Nephron (organoid): ENCODE results near the gene SPANXA1.
A peak's percentile ranks its signal among the peaks of the same experiment; 100 is the strongest.
"Not testable (repeated sequence)": the region's sequence is repeated elsewhere in the genome, so short reads cannot be mapped to it uniquely, and the experiment has no call there.

Experiments used
- H3K27ac Mint-ChIP-seq, 3 experiments: 2 replicates each; pipeline ENCODE4 v1.8.0; 2020; ENCODE audit warnings: mixed read lengths in 3 of 3, mild to moderate bottlenecking in 2 of 3, moderate library complexity in 1 of 3
- H3K27me3 Mint-ChIP-seq: 2 replicates; pipeline ENCODE4 v1.8.0; 2021; ENCODE audit warnings: low read depth, mild to moderate bottlenecking, moderate library complexity, mixed read lengths
- H3K36me3 Mint-ChIP-seq: 2 replicates; pipeline ENCODE4 v1.8.0; 2020; ENCODE audit warnings: low read depth, mixed read lengths
- H3K4me1 Mint-ChIP-seq: 2 replicates; pipeline ENCODE4 v1.8.0; 2020; ENCODE audit warnings: mixed read lengths
- H3K4me3 Mint-ChIP-seq, 3 experiments: 2 replicates each; pipeline ENCODE4 v1.8.0; 2020; ENCODE audit warnings: mild to moderate bottlenecking in 3 of 3, mixed read lengths in 3 of 3, moderate library complexity in 2 of 3
- H3K9me3 Mint-ChIP-seq: 2 replicates; pipeline ENCODE4 v1.8.0; 2020; ENCODE audit warnings: mixed read lengths
- TF ChIP-seq, protein P1 (sequence below), 3 experiments: fragments of 200-600 bp; sonication (generic); IDR thresholded peaks; one replicate each; pipeline ENCODE4 v1.5.0; 2021; ENCODE audit warnings: antibody characterized with exemption in 3 of 3; ENCODE audit not compliant: unreplicated experiment in 3 of 3

The SPANXA1 gene, protein sequence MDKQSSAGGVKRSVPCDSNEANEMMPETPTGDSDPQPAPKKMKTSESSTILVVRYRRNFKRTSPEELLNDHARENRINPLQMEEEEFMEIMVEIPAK

DNA sequence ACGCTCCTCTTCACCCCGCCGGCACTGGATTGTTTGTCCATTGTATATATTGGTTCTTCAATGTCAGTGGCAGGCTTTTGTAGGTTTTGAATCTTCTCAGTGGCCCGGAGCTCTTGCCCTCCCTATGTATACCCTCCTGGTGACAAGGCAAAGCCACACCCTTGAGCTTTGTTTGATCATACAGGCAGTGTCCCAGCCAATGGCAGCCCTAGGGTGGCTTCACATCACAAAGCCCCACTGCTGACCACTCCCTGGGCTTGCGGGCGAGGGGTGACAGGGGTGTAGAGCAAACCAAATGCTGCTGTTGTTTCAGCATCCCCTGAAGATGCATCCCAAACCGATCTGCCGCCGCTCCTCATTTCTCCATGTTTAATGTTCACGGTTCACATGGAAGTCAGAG lies at the start of gene SPANXA1:
Gene SPANXA1, minus strand, starts transcription at position 101 of the 400 bp plus-strand sequence. Its CDS starts 60 bp downstream, at position 41.
- H3K4me1 Mint-ChIP-seq, H3K27me3 Mint-ChIP-seq, H3K4me3 Mint-ChIP-seq, H3K27ac Mint-ChIP-seq, H3K36me3 Mint-ChIP-seq, H3K9me3 Mint-ChIP-seq: not testable (repeated sequence)

DNA sequence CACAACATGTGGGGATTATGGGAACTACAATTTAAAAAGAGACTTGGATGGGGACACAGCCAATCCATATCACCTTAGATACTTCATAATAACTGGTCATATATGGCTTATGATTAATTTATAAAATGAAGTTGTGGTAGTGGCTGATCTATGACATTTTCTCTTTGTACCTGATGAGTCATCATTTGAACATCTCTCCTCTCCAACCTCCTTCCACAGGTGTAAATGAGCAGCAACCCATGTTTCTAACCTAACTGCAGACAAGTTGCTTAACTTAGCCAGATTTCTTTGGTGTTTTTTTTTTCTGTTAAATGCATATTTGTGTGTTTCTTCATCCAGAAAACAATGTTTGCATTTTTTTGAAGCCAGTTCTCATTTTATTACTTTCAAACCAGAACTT lies 47.6 kb upstream of the SPANXA1 start:
- H3K4me1 Mint-ChIP-seq = no peaks in the 10 kb centered on the region
- peaks cover 21% of the 10 kb centered on the region for H3K9me3 Mint-ChIP-seq
- H3K27ac Mint-ChIP-seq = no peak overlapping the region
- no peak overlapping the region for H3K4me3 Mint-ChIP-seq
- H3K36me3 Mint-ChIP-seq = no peaks in the 10 kb centered on the region
- no peaks in the 10 kb centered on the region for H3K27me3 Mint-ChIP-seq
- TF ChIP-seq, protein P1, sequence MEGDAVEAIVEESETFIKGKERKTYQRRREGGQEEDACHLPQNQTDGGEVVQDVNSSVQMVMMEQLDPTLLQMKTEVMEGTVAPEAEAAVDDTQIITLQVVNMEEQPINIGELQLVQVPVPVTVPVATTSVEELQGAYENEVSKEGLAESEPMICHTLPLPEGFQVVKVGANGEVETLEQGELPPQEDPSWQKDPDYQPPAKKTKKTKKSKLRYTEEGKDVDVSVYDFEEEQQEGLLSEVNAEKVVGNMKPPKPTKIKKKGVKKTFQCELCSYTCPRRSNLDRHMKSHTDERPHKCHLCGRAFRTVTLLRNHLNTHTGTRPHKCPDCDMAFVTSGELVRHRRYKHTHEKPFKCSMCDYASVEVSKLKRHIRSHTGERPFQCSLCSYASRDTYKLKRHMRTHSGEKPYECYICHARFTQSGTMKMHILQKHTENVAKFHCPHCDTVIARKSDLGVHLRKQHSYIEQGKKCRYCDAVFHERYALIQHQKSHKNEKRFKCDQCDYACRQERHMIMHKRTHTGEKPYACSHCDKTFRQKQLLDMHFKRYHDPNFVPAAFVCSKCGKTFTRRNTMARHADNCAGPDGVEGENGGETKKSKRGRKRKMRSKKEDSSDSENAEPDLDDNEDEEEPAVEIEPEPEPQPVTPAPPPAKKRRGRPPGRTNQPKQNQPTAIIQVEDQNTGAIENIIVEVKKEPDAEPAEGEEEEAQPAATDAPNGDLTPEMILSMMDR (IDR thresholded peaks at IDR 0.05; ENCODE audit: unreplicated experiment in 3 of 3) = no peak

DNA sequence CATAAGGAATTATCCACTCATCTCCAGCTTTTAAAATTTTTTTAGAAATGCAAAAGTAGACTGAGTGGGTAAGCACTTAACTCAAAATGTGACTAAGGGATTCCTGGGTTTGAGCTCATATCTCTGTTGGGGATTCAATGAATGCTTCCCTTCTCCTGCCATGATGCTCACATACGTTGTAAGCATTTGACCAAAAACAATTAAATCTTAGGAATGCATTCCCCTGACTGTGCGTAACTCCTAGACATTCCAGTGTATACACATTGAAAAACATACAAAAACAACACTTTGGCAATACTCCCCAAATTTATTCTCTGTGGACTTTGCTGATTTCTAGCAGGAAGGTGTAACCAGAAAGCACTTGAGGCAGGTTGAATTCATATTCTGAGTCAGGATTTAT lies 34.8 kb upstream of the SPANXA1 start:
- Mint-ChIP-seq H3K9me3 (peaks cover 12% of the 10 kb centered on the region), H3K4me3 (no peak overlapping the region), H3K27ac (no peak overlapping the region), H3K27me3 (no peaks in the 10 kb centered on the region), H3K36me3 (no peaks in the 10 kb centered on the region), H3K4me1 (no peaks in the 10 kb centered on the region)
- TF ChIP-seq, protein P1 (IDR thresholded peaks at IDR 0.05; ENCODE audit: unreplicated experiment in 3 of 3) = no peak

DNA sequence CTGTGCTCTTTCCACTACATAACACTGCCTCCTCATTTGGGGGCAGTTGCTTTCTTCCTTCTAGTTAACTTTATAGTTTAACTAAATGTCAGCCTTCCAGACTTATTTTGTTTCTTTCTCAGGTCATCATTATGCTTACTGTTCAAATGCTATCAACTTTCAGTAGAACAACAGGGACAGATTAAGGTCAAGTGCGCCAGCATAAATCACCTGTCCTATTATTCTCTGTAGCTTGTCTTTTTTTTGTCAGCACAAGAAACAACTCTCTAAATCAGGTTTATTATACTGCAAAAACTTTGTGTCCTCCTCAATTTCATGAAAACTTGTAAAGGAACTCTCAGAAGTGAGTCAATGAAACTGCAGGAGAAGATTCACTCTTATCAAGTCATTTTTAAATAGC lies 24.6 kb upstream of the SPANXA1 start:
- no peaks in the 10 kb centered on the region for H3K4me1 Mint-ChIP-seq
- H3K27ac Mint-ChIP-seq = peak overlapping the region in 1 of 3 experiments; percentile 6
- peaks cover 10% of the 10 kb centered on the region for H3K9me3 Mint-ChIP-seq
- H3K4me3 Mint-ChIP-seq = no peak overlapping the region
- H3K36me3 Mint-ChIP-seq = no peaks in the 10 kb centered on the region
- TF ChIP-seq, protein P1 (IDR thresholded peaks at IDR 0.05; ENCODE audit: unreplicated experiment in 3 of 3) = no peak
- H3K27me3 Mint-ChIP-seq = no peaks in the 10 kb centered on the region

DNA sequence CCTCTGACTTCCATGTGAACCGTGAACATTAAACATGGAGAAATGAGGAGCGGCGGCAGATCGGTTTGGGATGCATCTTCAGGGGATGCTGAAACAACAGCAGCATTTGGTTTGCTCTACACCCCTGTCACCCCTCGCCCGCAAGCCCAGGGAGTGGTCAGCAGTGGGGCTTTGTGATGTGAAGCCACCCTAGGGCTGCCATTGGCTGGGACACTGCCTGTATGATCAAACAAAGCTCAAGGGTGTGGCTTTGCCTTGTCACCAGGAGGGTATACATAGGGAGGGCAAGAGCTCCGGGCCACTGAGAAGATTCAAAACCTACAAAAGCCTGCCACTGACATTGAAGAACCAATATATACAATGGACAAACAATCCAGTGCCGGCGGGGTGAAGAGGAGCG lies 4.9 kb upstream of the SPANXA1 start, which contains the start of gene SPANXA2:
Gene SPANXA2, plus strand, starts transcription at position 301 of the 400 bp plus-strand sequence. Its CDS starts 60 bp downstream, at position 361.
- not testable (repeated sequence) for H3K36me3 Mint-ChIP-seq, H3K9me3 Mint-ChIP-seq, H3K4me3 Mint-ChIP-seq, H3K27me3 Mint-ChIP-seq, H3K4me1 Mint-ChIP-seq, H3K27ac Mint-ChIP-seq

DNA sequence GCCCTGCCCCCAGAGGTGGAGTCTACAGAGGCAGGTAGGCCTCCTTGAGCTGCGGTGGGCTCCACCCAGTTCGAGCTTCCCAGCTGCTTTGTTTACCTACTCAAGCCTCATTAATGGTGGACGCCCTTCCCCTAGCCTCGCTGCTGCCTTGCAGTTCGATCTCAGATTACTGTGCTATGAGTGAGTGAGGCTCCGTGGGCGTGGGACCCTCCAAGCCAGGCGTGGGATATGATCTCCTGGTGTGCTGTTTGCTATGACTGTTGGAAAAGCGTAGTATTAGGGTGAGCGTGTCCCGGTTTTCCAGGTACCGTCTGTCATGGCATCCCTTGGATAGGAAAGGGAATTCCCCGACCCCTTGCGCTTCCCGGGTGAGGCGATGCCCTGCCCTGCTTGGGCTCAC lies 42.0 kb downstream of the SPANXA1 start:
- H3K4me3 Mint-ChIP-seq, H3K4me1 Mint-ChIP-seq, H3K36me3 Mint-ChIP-seq, H3K9me3 Mint-ChIP-seq, H3K27ac Mint-ChIP-seq, H3K27me3 Mint-ChIP-seq: not testable (repeated sequence)
